ENCODE data around the gene CDC27.

GRCh38 chr17:47078801-47079200 is 110.3 kb downstream of the CDC27 start:
- TF ChIP-seq CTCF (IDR thresholded peaks at IDR 0.05; ENCODE audit: low read depth, low read length, poor library complexity, severe bottlenecking) (no peak), EZH2phosphoT487 (IDR thresholded peaks at IDR 0.05; ENCODE audit: borderline replicate concordance, low read length) (no peak)
